ENCODE data around the gene HRC. TPM values are rescaled to one million over a fixed set of nuclear protein-coding genes. Genes with fewer than 3 reads are reported as not detected.
A peak's percentile ranks its signal among the peaks of the same experiment; 100 is the strongest.

Gene HRC
- total and polyA plus RNA-seq, 8 donors: 0.44 to 8.1 (median 0.83) TPM; not detected in 3

DNA sequence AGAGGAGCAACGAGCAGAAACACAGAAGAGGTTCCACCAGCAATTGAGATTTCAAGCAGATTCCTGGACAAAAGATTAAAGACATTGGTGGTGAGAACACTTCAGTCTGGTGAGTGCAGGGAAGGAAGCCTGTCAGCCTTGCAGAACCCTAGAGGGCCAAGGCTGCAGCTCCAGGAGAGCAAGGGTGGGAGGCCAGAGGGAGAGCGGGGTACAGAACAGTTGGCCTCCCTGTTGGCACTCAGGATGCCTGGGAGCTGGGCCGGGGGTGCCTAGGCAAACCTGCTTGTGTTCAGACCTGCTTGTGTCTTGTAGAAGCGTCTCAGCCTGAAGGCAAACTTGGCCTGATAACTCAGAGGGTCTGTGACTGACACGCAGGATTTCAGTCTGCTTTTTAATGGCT is 46.1 kb downstream of the HRC start:
- TF ChIP-seq, protein P1, sequence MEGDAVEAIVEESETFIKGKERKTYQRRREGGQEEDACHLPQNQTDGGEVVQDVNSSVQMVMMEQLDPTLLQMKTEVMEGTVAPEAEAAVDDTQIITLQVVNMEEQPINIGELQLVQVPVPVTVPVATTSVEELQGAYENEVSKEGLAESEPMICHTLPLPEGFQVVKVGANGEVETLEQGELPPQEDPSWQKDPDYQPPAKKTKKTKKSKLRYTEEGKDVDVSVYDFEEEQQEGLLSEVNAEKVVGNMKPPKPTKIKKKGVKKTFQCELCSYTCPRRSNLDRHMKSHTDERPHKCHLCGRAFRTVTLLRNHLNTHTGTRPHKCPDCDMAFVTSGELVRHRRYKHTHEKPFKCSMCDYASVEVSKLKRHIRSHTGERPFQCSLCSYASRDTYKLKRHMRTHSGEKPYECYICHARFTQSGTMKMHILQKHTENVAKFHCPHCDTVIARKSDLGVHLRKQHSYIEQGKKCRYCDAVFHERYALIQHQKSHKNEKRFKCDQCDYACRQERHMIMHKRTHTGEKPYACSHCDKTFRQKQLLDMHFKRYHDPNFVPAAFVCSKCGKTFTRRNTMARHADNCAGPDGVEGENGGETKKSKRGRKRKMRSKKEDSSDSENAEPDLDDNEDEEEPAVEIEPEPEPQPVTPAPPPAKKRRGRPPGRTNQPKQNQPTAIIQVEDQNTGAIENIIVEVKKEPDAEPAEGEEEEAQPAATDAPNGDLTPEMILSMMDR (IDR thresholded peaks at IDR 0.05): no peak
- TF ChIP-seq EP300 (IDR thresholded peaks at IDR 0.05) (no peak), POLR2AphosphoS5 (IDR thresholded peaks at IDR 0.05) (no peak), POLR2A (IDR thresholded peaks at IDR 0.05) (no peak)
- Histone ChIP-seq H3K4me3 (no peak overlapping the region), H3K9me3 (no peaks in the 10 kb centered on the region), H3K27ac (no peak overlapping the region), H3K4me1 (peaks cover 8 to 23% (median 15%) of the 10 kb centered on the region in 4 donors), H3K36me3 (peaks cover 43 to 57% (median 55%) of the 10 kb centered on the region in 4 donors), H3K27me3 (no peaks in the 10 kb centered on the region)
- DNase-seq: no peak
- intact Hi-C loops (cut with DNase I; ENCODE audit: low total_unique reads): no loop called here
- 58 to 82% (median 78%) methylated on average over 2 to 5 of the region's 5 CpGs for WGBS, 5 donors

DNA sequence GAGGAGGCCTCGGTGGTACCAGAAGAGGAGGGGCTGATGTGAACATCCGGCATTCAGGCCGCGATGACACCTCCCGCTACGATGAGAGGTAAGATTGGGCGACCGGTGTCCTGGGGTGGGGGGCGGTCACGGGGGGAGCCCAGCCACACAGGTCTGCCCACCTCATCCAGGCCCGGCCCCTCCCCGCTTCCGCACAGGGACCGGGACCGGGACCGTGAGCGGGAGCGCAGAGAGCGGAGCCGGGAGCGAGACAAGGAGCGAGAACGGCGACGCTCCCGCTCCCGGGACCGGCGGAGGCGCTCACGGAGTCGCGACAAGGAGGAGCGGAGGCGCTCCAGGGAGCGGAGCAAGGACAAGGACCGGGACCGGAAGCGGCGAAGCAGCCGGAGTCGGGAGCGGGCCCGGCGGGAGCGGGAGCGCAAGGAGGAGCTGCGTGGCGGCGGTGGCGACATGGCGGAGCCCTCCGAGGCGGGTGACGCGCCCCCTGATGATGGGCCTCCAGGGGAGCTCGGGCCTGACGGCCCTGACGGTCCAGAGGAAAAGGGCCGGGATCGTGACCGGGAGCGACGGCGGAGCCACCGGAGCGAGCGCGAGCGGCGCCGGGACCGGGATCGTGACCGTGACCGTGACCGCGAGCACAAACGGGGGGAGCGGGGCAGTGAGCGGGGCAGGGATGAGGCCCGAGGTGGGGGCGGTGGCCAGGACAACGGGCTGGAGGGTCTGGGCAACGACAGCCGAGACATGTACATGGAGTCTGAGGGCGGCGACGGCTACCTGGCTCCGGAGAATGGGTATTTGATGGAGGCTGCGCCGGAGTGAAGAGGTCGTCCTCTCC is 47.4 kb downstream of the HRC start:
- no peak overlapping the region for H3K27ac ChIP-seq
- no peaks in the 10 kb centered on the region for H3K27me3 ChIP-seq
- no peaks in the 10 kb centered on the region for H3K9me3 ChIP-seq
- peaks cover 55 to 69% (median 67%) of the 10 kb centered on the region in 4 donors for H3K36me3 ChIP-seq
- no peak overlapping the region for H3K4me3 ChIP-seq
- 94 to 96% (median 95%) methylated on average over 64 to 93 of the region's 93 CpGs for WGBS, 5 donors
- TF ChIP-seq POLR2A (IDR thresholded peaks at IDR 0.05) (no peak), EP300 (IDR thresholded peaks at IDR 0.05) (no peak), POLR2AphosphoS5 (IDR thresholded peaks at IDR 0.05) (no peak)
- TF ChIP-seq, protein P1 (IDR thresholded peaks at IDR 0.05): no peak
- DNase-seq: no peak
- peaks cover 0 to 13% (median 5%) of the 10 kb centered on the region in 4 donors for H3K4me1 ChIP-seq
- intact Hi-C loops (cut with DNase I; ENCODE audit: low total_unique reads): no loop called here

DNA sequence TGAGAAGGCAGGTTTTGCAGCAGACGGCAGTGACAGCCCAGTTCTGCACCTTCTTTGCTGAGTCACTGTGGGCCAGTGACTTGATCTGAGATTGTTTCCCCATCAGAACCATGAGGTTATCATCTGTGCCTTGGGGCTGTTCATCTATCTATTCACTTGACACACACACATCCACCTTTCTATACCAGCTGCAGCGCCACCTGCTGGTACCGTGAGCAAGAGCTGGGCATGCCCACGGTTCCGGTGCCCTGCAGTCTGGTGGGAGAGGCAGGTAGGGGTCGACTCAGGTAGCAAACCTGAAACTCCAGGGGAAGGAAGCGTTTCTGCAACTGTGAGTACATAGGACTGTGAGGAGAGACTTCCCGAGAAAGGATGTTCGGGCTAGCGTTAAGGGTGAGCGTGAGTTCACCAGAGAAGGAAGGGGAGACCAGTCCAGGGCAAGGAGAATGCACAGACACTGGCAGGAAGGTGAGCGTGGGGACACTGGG is 48.5 kb downstream of the HRC start:
- peaks cover 66 to 81% (median 78%) of the 10 kb centered on the region in 4 donors for H3K36me3 ChIP-seq

DNA sequence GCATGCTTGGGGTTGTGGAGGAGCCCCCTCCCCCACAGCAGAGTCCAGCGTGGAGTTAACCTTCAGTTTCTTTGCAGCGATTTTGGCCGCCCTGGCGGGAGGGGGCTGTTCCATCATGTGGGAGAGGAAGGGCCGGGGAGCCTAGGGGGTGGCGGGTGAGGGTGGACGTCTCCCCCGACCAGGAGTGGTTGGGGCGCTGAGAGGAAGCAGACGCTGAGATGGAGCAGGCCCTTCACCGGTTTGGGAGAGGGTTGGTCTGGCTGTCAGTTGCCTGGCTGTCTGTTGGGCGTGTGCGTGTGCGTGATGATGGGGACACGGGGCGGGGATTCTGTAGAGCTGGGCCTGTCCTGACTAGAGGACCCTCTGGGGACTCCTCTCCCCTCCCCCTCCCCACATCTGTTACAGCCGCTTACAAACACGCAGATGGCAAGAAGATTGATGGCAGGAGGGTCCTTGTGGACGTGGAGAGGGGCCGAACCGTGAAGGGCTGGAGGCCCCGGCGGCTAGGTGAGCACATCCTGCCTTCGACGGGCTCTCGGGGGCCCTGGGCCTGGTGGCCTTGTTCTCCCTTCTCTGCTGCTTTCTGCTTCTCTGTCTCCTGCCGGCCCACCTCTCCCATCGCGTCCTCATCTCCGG is 50.8 kb downstream of the HRC start:
- peak in 1 of 2 donors; percentile 65 for DNase-seq
- H3K27ac ChIP-seq: no peak overlapping the region
- no peaks in the 10 kb centered on the region for H3K9me3 ChIP-seq
- WGBS, 5 donors: 76 to 85% (median 83%) methylated on average over 30 of the region's 30 CpGs
- TF ChIP-seq, protein P1 (IDR thresholded peaks at IDR 0.05): no peak
- TF ChIP-seq EP300 (IDR thresholded peaks at IDR 0.05): no peak
- no peak for TF ChIP-seq POLR2AphosphoS5 (IDR thresholded peaks at IDR 0.05)
- TF ChIP-seq POLR2A (IDR thresholded peaks at IDR 0.05): no peak
- H3K36me3 ChIP-seq: peaks cover 90 to 100% (median 100%) of the 10 kb centered on the region in 4 donors
- H3K4me1 ChIP-seq: no peaks in the 10 kb centered on the region
- intact Hi-C loops (cut with DNase I; ENCODE audit: low total_unique reads): no loop called here
- no peak overlapping the region for H3K4me3 ChIP-seq
- no peaks in the 10 kb centered on the region for H3K27me3 ChIP-seq

More for the DNA sequence above, 48.5 kb downstream of the HRC start:
- no peak overlapping the region for H3K27ac ChIP-seq
- intact Hi-C loops (cut with DNase I; ENCODE audit: low total_unique reads): no loop called here
- 57 to 64% (median 58%) methylated on average over 12 of the region's 12 CpGs for WGBS, 5 donors
- TF ChIP-seq POLR2AphosphoS5 (IDR thresholded peaks at IDR 0.05): no peak
- TF ChIP-seq, protein P1 (IDR thresholded peaks at IDR 0.05): peak in 5 of 7 experiments; percentile 29 to 71 (median 61)
- DNase-seq: peak; percentile 60 to 77
- no peak overlapping the region for H3K4me3 ChIP-seq
- H3K9me3 ChIP-seq: no peaks in the 10 kb centered on the region
- no peaks in the 10 kb centered on the region for H3K27me3 ChIP-seq
- H3K4me1 ChIP-seq: peaks cover 0 to 13% (median 5%) of the 10 kb centered on the region in 4 donors

All from stomach (tissue), 9 donors.